HEK293 (cell line): ENCODE results near the gene ANXA10.

Experiments
- CTCF ChIA-PET: fragments of 350-600 bp; formaldehyde crosslinking; extraction: SDS; loops from one replicate; lab custom pipeline; 2021; ENCODE audit warnings: antibody characterized with exemption; lab: Yijun Ruan, JAX
- POLR2A ChIA-PET: fragments of 300-600 bp; formaldehyde crosslinking; extraction: SDS; loops from one replicate; lab custom pipeline; 2020; ENCODE audit warnings: antibody characterized with exemption, inconsistent platforms; lab: Yijun Ruan, JAX
- H3K27ac ChIP-seq: fragments of 200-500 bp; sonication (Bioruptor generic); 2 replicates; pipeline ENCODE4 v1.5.1; 2014; ENCODE audit warnings: low read depth, low read length, control low read depth, inconsistent platforms; ENCODE audit errors: extremely low read depth
- H3K36me3 ChIP-seq, 2 experiments: fragments of 200-500 bp in 1 of 2; sonication (Bioruptor generic) in 1 of 2; 1 replicate in 1 of 2; 2 replicates in 1 of 2; pipeline ENCODE4 v1.5.1; 2014 to 2017; ENCODE audit warnings: inconsistent platforms in 2 of 2, low read length in 2 of 2; ENCODE audit not compliant: control insufficient read depth in 2 of 2, insufficient read depth in 1 of 2
- H3K4me1 ChIP-seq: fragments of 200-500 bp; sonication (Bioruptor generic); 2 replicates; pipeline ENCODE4 v1.5.1; 2014; ENCODE audit warnings: mild to moderate bottlenecking, low read length, inconsistent platforms; ENCODE audit not compliant: control insufficient read depth, insufficient read depth
- H3K4me3 ChIP-seq: 2 replicates; pipeline ENCODE4 v1.5.1; 2011; ENCODE audit warnings: low read depth, mild to moderate bottlenecking, control low read depth, low read length, moderate library complexity
- H3K9me3 ChIP-seq: fragments of 200-500 bp; sonication (Bioruptor generic); 2 replicates; pipeline ENCODE4 v1.5.1; 2014; ENCODE audit warnings: low read depth, low read length, inconsistent platforms; ENCODE audit not compliant: control insufficient read depth, insufficient read depth
- HOXC10 ChIP-seq: sonication (generic); formaldehyde crosslinking; IDR thresholded peaks from 2 replicates; pipeline ENCODE4 v1.8.1; 2023; ENCODE audit warnings: mild to moderate bottlenecking, missing genetic modification reagents
- WT1 ChIP-seq: fragments of 450-650 bp; formaldehyde crosslinking; IDR thresholded peaks from 2 replicates; pipeline ENCODE4 v1.5.1; 2016; ENCODE audit warnings: missing biosample characterization, missing genetic modification characterization
- ZNF121 ChIP-seq: fragments of 450-650 bp; formaldehyde crosslinking; IDR thresholded peaks from 2 replicates; pipeline ENCODE4 v1.5.1; 2016; ENCODE audit warnings: missing biosample characterization, missing genetic modification characterization
- ZNF202 ChIP-seq: fragments of 450-650 bp; formaldehyde crosslinking; IDR thresholded peaks from 2 replicates; pipeline ENCODE4 v1.5.1; 2016; ENCODE audit warnings: missing biosample characterization, missing genetic modification characterization, borderline replicate concordance
- ZNF341 ChIP-seq: fragments of 450-650 bp; formaldehyde crosslinking; IDR thresholded peaks from 2 replicates; pipeline ENCODE4; 2016; ENCODE audit warnings: low read depth, missing biosample characterization, missing genetic modification characterization
- ZNF423 ChIP-seq: fragments of 450-650 bp; formaldehyde crosslinking; IDR thresholded peaks from 2 replicates; pipeline ENCODE4 v1.5.1; 2016; ENCODE audit warnings: missing biosample characterization, missing genetic modification characterization
- ZNF433 ChIP-seq: fragments of 450-650 bp; formaldehyde crosslinking; IDR thresholded peaks from 2 replicates; pipeline ENCODE4 v1.5.1; 2016; ENCODE audit warnings: missing biosample characterization, missing genetic modification characterization, low read depth
- ZNF548 ChIP-seq: fragments of 450-650 bp; formaldehyde crosslinking; IDR thresholded peaks from 2 replicates; pipeline ENCODE4 v1.5.1; 2016; ENCODE audit warnings: missing biosample characterization, missing genetic modification characterization
- ZNF555 ChIP-seq: fragments of 450-650 bp; formaldehyde crosslinking; conservative IDR thresholded peaks from 2 replicates; pipeline ENCODE4 v1.5.1; 2017; ENCODE audit warnings: missing biosample characterization, mild to moderate bottlenecking, missing genetic modification characterization, inconsistent platforms
- ZNF610 ChIP-seq: fragments of 450-650 bp; formaldehyde crosslinking; IDR thresholded peaks from 2 replicates; pipeline ENCODE4 v1.5.1; 2016; ENCODE audit warnings: missing biosample characterization, missing genetic modification characterization, borderline replicate concordance
- ZNF76 ChIP-seq: fragments of 450-650 bp; formaldehyde crosslinking; IDR thresholded peaks from 2 replicates; pipeline ENCODE4; 2016; ENCODE audit warnings: low read depth, missing biosample characterization, missing genetic modification characterization, borderline replicate concordance
- ZSCAN16 ChIP-seq: fragments of 450-650 bp; formaldehyde crosslinking; IDR thresholded peaks from 2 replicates; pipeline ENCODE4 v1.5.1; 2016; ENCODE audit warnings: missing biosample characterization, missing genetic modification characterization
- TF ChIP-seq, protein P1 (sequence below): fragments of 450-650 bp; IDR thresholded peaks from 2 replicates; pipeline ENCODE4 v1.5.1; 2018; ENCODE audit warnings: missing biosample characterization, mild to moderate bottlenecking, missing genetic modification characterization
- TF ChIP-seq, protein P2 (sequence below): fragments of 450-650 bp; formaldehyde crosslinking; IDR thresholded peaks from 2 replicates; pipeline ENCODE4 v1.5.1; 2016; ENCODE audit warnings: missing biosample characterization, missing genetic modification characterization
- TF ChIP-seq, protein P3 (sequence below): fragments of 450-650 bp; formaldehyde crosslinking; IDR thresholded peaks from 2 replicates; pipeline ENCODE4 v1.5.1; 2017; ENCODE audit warnings: missing biosample characterization, missing genetic modification characterization
- TF ChIP-seq, protein P4 (sequence below): fragments of 450-650 bp; formaldehyde crosslinking; IDR thresholded peaks from 2 replicates; pipeline ENCODE4 v1.5.1; 2016; ENCODE audit warnings: missing biosample characterization, missing genetic modification characterization, borderline replicate concordance
- TF ChIP-seq, protein P5 (sequence below): fragments of 450-650 bp; formaldehyde crosslinking; IDR thresholded peaks from 2 replicates; pipeline ENCODE4 v1.5.1; 2017; ENCODE audit warnings: missing biosample characterization, missing genetic modification characterization
- TF ChIP-seq, protein P6 (sequence below): sonication (generic); formaldehyde crosslinking; IDR thresholded peaks from 2 replicates; pipeline ENCODE4 v1.8.1; 2022; ENCODE audit warnings: mild to moderate bottlenecking, moderate library complexity, missing genetic modification reagents

The ANXA10 gene

DNA sequence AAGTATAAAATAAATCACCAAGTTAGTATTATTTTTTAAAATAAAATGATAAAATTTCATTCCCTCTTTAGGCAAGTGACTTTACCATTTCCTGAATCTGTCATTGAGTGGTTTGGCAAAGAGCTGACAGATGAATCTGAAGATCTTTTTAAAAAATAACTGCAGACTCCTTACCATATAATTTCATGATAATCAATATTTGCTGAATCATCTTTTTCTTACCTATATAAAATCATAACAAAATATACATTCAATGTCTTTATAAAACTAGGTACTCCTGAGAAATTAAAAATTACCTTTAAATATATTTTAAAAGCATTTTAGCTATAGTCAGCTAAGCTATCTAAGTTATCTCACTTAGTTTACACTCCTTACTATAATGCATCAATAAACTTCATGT, 17.2 kb downstream of the ANXA10 start:
- no peaks in the 10 kb centered on the region for H3K36me3 ChIP-seq
- H3K27ac ChIP-seq = no peak overlapping the region
- CTCF ChIA-PET = interaction anchor here (0.7 to 0.9 kb wide), 2 partner anchors 12 to 1270 kb away, joined by 5 read pairs; no protein-coding TSS in a partner anchor
- H3K4me1 ChIP-seq = no peaks in the 10 kb centered on the region
- no peaks in the 10 kb centered on the region for H3K9me3 ChIP-seq
- no peak overlapping the region for H3K4me3 ChIP-seq
- TF ChIP-seq ZNF548 (no peak), ZNF555 (tag by site-specific recombination) (no peak), ZNF423 (tag by site-specific recombination) (no peak), HOXC10 (CRISPR knock-in tag) (no peak), WT1 (tag by site-specific recombination) (no peak), ZNF202 (tag by site-specific recombination) (no peak), ZNF76 (no peak), ZNF610 (tag by site-specific recombination) (no peak), ZNF341 (no peak), ZSCAN16 (tag by site-specific recombination) (no peak), ZNF433 (tag by site-specific recombination) (no peak), ZNF121 (tag by site-specific recombination) (no peak)
- TF ChIP-seq, protein P1, sequence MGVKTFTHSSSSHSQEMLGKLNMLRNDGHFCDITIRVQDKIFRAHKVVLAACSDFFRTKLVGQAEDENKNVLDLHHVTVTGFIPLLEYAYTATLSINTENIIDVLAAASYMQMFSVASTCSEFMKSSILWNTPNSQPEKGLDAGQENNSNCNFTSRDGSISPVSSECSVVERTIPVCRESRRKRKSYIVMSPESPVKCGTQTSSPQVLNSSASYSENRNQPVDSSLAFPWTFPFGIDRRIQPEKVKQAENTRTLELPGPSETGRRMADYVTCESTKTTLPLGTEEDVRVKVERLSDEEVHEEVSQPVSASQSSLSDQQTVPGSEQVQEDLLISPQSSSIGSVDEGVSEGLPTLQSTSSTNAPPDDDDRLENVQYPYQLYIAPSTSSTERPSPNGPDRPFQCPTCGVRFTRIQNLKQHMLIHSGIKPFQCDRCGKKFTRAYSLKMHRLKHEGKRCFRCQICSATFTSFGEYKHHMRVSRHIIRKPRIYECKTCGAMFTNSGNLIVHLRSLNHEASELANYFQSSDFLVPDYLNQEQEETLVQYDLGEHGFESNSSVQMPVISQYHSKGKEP (tag by site-specific recombination) = no peak
- TF ChIP-seq, protein P2, sequence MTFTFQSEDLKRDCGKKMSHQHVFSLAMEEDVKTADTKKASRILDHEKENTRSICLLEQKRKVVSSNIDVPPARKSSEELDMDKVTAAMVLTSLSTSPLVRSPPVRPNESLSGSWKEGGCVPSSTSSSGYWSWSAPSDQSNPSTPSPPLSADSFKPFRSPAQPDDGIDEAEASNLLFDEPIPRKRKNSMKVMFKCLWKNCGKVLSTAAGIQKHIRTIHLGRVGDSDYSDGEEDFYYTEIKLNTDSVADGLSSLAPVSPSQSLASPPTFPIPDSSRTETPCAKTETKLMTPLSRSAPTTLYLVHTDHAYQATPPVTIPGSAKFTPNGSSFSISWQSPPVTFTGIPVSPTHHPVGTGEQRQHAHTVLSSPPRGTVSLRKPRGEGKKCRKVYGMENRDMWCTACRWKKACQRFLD (tag by site-specific recombination) = no peak
- TF ChIP-seq, protein P3, sequence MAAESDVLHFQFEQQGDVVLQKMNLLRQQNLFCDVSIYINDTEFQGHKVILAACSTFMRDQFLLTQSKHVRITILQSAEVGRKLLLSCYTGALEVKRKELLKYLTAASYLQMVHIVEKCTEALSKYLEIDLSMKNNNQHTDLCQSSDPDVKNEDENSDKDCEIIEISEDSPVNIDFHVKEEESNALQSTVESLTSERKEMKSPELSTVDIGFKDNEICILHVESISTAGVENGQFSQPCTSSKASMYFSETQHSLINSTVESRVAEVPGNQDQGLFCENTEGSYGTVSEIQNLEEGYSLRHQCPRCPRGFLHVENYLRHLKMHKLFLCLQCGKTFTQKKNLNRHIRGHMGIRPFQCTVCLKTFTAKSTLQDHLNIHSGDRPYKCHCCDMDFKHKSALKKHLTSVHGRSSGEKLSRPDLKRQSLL (tag by site-specific recombination) = no peak
- TF ChIP-seq, protein P4, sequence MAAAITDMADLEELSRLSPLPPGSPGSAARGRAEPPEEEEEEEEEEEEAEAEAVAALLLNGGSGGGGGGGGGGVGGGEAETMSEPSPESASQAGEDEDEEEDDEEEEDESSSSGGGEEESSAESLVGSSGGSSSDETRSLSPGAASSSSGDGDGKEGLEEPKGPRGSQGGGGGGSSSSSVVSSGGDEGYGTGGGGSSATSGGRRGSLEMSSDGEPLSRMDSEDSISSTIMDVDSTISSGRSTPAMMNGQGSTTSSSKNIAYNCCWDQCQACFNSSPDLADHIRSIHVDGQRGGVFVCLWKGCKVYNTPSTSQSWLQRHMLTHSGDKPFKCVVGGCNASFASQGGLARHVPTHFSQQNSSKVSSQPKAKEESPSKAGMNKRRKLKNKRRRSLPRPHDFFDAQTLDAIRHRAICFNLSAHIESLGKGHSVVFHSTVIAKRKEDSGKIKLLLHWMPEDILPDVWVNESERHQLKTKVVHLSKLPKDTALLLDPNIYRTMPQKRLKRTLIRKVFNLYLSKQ (tag by site-specific recombination) = no peak
- TF ChIP-seq, protein P5, sequence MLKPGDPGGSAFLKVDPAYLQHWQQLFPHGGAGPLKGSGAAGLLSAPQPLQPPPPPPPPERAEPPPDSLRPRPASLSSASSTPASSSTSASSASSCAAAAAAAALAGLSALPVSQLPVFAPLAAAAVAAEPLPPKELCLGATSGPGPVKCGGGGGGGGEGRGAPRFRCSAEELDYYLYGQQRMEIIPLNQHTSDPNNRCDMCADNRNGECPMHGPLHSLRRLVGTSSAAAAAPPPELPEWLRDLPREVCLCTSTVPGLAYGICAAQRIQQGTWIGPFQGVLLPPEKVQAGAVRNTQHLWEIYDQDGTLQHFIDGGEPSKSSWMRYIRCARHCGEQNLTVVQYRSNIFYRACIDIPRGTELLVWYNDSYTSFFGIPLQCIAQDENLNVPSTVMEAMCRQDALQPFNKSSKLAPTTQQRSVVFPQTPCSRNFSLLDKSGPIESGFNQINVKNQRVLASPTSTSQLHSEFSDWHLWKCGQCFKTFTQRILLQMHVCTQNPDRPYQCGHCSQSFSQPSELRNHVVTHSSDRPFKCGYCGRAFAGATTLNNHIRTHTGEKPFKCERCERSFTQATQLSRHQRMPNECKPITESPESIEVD (tag by site-specific recombination) = no peak
- TF ChIP-seq, protein P6, sequence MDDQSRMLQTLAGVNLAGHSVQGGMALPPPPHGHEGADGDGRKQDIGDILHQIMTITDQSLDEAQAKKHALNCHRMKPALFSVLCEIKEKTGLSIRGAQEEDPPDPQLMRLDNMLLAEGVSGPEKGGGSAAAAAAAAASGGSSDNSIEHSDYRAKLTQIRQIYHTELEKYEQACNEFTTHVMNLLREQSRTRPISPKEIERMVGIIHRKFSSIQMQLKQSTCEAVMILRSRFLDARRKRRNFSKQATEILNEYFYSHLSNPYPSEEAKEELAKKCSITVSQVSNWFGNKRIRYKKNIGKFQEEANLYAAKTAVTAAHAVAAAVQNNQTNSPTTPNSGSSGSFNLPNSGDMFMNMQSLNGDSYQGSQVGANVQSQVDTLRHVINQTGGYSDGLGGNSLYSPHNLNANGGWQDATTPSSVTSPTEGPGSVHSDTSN (CRISPR knock-in tag) = no peak
- POLR2A ChIA-PET = no interaction called here
